Activated CD8-positive, alpha-beta T cell treated with anti-CD3 and anti-CD28 coated beads for 36 hours (primary cell): ENCODE results near the gene LRP8. TPM values are rescaled to one million over a fixed set of nuclear protein-coding genes. Genes with fewer than 3 reads are reported as not detected.

Experiments
- ATAC-seq: fragments of 200-7000 bp; cut with Tn5 transposase; one replicate; pipeline ENCODE4 v1.10.0; 2021; ENCODE audit warnings: mild to moderate bottlenecking, moderate library complexity
- CTCF ChIA-PET: fragments of 350-600 bp; sonication (Branson Sonifier 250); formaldehyde crosslinking; loops from one replicate; lab custom pipeline; 2021; ENCODE audit warnings: antibody characterized with exemption; lab: Charles Lee
- POLR2A ChIA-PET: fragments of 350-600 bp; sonication (Branson Sonifier 250); formaldehyde crosslinking; loops from one replicate; lab custom pipeline; 2021; ENCODE audit warnings: antibody characterized with exemption; lab: Charles Lee
- DNase-seq: peaks from one replicate; pipeline ENCODE4 v3.0.0-alpha.2; 2020
- H3K27ac Mint-ChIP-seq: one replicate; pipeline ENCODE4 v1.8.0; 2021; ENCODE audit warnings: mild to moderate bottlenecking, mixed read lengths
- H3K27me3 Mint-ChIP-seq: one replicate; pipeline ENCODE4 v1.8.0; 2021; ENCODE audit warnings: mixed read lengths
- H3K36me3 Mint-ChIP-seq: one replicate; pipeline ENCODE4 v1.8.0; 2021; ENCODE audit warnings: low read depth, mixed read lengths
- H3K4me1 Mint-ChIP-seq: one replicate; pipeline ENCODE4 v1.8.0; 2021; ENCODE audit warnings: low read depth, mixed read lengths
- H3K4me3 Mint-ChIP-seq: one replicate; pipeline ENCODE4 v1.8.0; 2021; ENCODE audit warnings: mild to moderate bottlenecking, moderate library complexity, mixed read lengths
- H3K9me3 Mint-ChIP-seq: one replicate; pipeline ENCODE4 v1.8.0; 2021; ENCODE audit warnings: mixed read lengths
- intact Hi-C: fragments of 100-400 bp; cut with micrococcal nuclease; formaldehyde crosslinking; loops from one replicate; pipeline ENCODE4 v1.10.0; 2022
- total RNA-seq, 2 experiments: library from RNA; stranded (reverse); gene quantifications; one replicate each; pipeline ENCODE4 v1.2.3, GENCODE V29; 2021
- TF ChIP-seq, protein P1 (sequence below): fragments of 200-600 bp; IDR thresholded peaks from one replicate; pipeline ENCODE4 v1.8.0; 2022; ENCODE audit warnings: antibody characterized with exemption, mild to moderate bottlenecking

Gene LRP8
- total RNA-seq, 2 experiments from 2014 or later = 39.9 to 41.6 TPM

GRCh38 chr1:53278298-53278725 lies 49.6 kb downstream of the LRP8 start:
- peaks cover 33% of the 10 kb centered on the region for H3K36me3 Mint-ChIP-seq
- no peak overlapping the region for H3K4me3 Mint-ChIP-seq
- H3K27ac Mint-ChIP-seq = peak overlapping the region; percentile 52
- TF ChIP-seq, protein P1, sequence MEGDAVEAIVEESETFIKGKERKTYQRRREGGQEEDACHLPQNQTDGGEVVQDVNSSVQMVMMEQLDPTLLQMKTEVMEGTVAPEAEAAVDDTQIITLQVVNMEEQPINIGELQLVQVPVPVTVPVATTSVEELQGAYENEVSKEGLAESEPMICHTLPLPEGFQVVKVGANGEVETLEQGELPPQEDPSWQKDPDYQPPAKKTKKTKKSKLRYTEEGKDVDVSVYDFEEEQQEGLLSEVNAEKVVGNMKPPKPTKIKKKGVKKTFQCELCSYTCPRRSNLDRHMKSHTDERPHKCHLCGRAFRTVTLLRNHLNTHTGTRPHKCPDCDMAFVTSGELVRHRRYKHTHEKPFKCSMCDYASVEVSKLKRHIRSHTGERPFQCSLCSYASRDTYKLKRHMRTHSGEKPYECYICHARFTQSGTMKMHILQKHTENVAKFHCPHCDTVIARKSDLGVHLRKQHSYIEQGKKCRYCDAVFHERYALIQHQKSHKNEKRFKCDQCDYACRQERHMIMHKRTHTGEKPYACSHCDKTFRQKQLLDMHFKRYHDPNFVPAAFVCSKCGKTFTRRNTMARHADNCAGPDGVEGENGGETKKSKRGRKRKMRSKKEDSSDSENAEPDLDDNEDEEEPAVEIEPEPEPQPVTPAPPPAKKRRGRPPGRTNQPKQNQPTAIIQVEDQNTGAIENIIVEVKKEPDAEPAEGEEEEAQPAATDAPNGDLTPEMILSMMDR = peak; percentile 93
- H3K4me1 Mint-ChIP-seq = no peaks in the 10 kb centered on the region
- H3K9me3 Mint-ChIP-seq = no peaks in the 10 kb centered on the region
- POLR2A ChIA-PET = interaction anchor here (0.6 to 0.8 kb wide), 3 partner anchors 10 to 42 kb away, joined by 3 read pairs; no protein-coding TSS in a partner anchor
- CTCF ChIA-PET = interaction anchor here (0.6 to 2.8 kb wide), 33 partner anchors 8 to 356 kb away, joined by 3 to 111 read pairs (median 4); no protein-coding TSS in a partner anchor
- peak; percentile 79 for DNase-seq
- ATAC-seq = peak; percentile 84
- H3K27me3 Mint-ChIP-seq = no peaks in the 10 kb centered on the region
- intact Hi-C loops = loop anchor here (2.0 kb wide), 1 partner anchor 114 kb away; no protein-coding TSS in a partner anchor

GRCh38 chr1:53277326-53277725 lies 50.5 kb downstream of the LRP8 start:
- H3K4me1 Mint-ChIP-seq = no peaks in the 10 kb centered on the region
- intact Hi-C loops = no loop called here
- ChIA-PET POLR2A (interaction anchor here (0.7 kb wide), 1 partner anchor 43 kb away, joined by 3 read pairs; no protein-coding TSS in a partner anchor), CTCF (interaction anchor here (1.5 to 2.8 kb wide), 8 partner anchors 9 to 164 kb away, joined by 5 to 111 read pairs (median 14); no protein-coding TSS in a partner anchor)
- H3K4me3 Mint-ChIP-seq = no peak overlapping the region
- H3K36me3 Mint-ChIP-seq = peaks cover 40% of the 10 kb centered on the region
- no peaks in the 10 kb centered on the region for H3K9me3 Mint-ChIP-seq
- ATAC-seq = no peak
- DNase-seq = no peak
- no peaks in the 10 kb centered on the region for H3K27me3 Mint-ChIP-seq
- no peak overlapping the region for H3K27ac Mint-ChIP-seq
- TF ChIP-seq, protein P1 = no peak

DNA sequence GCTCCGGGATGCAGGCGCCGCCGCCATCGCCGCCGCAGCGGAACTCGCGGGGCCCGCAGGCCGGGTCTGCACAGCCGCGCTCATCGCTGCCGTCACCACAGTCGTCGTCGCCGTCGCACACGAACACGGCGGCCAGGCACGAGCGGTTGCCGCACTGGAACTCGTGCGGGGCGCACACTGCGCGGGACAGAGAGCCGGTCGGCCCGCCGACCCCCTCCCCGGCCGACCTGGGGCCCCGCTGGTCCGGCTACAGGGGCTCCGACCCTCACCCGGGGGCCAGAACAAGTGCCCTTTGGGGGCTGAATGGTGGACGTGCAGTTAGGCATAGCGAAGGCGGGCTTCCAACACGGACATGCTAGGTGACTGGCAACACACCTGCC lies 51.0 kb downstream of the LRP8 start:
- no peaks in the 10 kb centered on the region for H3K4me1 Mint-ChIP-seq
- TF ChIP-seq, protein P1 = no peak
- ChIA-PET POLR2A (no interaction called here), CTCF (interaction anchor here (1.6 to 2.8 kb wide), 5 partner anchors 12 to 119 kb away, joined by 10 to 111 read pairs (median 27); no protein-coding TSS in a partner anchor)
- H3K4me3 Mint-ChIP-seq = no peak overlapping the region
- no peak overlapping the region for H3K27ac Mint-ChIP-seq
- H3K27me3 Mint-ChIP-seq = no peaks in the 10 kb centered on the region
- ATAC-seq (no peak), DNase-seq (no peak)
- intact Hi-C loops = no loop called here
- no peaks in the 10 kb centered on the region for H3K9me3 Mint-ChIP-seq
- H3K36me3 Mint-ChIP-seq = peaks cover 39% of the 10 kb centered on the region

DNA sequence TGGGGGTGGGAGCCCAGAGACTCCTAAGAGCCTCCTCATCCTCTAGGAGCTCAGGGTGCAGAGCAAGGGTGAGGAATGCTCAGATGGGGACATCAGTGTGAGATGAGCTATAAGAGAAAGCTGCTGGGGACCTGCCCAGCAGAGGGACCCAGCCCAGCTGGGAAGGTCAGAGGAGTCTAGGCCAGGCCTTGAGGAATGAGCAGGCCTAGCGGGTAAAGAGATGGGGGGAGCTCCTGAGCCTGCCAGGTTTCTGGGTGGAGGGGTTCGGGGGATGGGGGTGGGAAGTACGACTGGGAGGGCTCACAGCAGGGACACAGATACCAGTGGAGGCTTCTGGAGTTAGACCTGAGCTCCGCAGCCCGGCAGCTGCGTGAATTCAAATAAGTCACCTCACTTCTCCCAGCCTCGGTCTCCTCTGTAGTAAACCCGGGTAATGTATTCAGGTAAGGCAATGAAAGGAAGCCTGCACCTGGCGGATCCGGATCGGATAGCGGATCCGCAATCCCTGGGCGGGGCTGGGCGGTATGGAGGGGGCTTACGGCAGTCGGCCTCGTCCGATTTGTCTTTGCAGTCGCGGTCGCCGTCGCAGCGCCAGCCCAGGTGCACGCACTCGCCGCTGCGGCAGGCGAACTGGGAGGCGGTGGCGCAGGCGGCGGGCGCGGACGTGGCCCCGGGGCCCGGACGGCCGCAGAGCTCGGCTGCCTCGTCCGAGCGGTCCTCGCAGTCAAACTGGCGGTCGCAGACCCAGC lies 51.5 kb downstream of the LRP8 start:
- intact Hi-C loops = no loop called here
- no peaks in the 10 kb centered on the region for H3K4me1 Mint-ChIP-seq
- H3K36me3 Mint-ChIP-seq = peaks cover 43% of the 10 kb centered on the region
- H3K4me3 Mint-ChIP-seq = no peak overlapping the region
- DNase-seq (no peak), ATAC-seq (no peak)
- H3K27ac Mint-ChIP-seq = no peak overlapping the region
- ChIA-PET CTCF (interaction anchor here (1.6 kb wide), 1 partner anchor 117 kb away, joined by 10 read pairs; no protein-coding TSS in a partner anchor), POLR2A (no interaction called here)
- TF ChIP-seq, protein P1 = no peak
- no peaks in the 10 kb centered on the region for H3K27me3 Mint-ChIP-seq
- no peaks in the 10 kb centered on the region for H3K9me3 Mint-ChIP-seq

DNA sequence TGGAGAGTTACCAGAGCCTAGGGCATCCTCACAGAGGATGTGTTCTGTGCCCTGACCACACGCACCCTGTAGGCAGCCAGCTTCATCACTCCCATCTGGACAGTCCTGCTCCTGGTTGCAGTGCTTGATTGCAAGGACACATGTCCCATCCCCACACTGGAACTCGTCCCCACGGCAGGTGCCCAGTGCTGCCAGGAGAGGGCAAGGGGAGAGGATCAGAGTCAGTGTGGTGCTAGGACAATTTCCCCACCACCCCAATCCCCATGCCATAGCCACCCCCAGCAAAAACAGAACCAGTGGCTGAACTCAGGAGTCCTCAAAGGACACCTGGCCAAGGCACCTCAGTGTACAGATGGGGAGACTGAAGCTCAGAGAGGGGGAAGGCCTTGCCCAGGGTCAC lies 52.3 kb downstream of the LRP8 start:
- Mint-ChIP-seq H3K4me3 (no peak overlapping the region), H3K27me3 (no peaks in the 10 kb centered on the region), H3K4me1 (no peaks in the 10 kb centered on the region), H3K27ac (no peak overlapping the region), H3K9me3 (no peaks in the 10 kb centered on the region), H3K36me3 (peaks cover 46% of the 10 kb centered on the region)
- ChIA-PET CTCF (interaction anchor here (1.6 kb wide), 1 partner anchor 118 kb away, joined by 10 read pairs; no protein-coding TSS in a partner anchor), POLR2A (no interaction called here)
- TF ChIP-seq, protein P1 = no peak
- ATAC-seq (no peak), DNase-seq (no peak)
- intact Hi-C loops = no loop called here
